Skin epidermis (tissue), 12 donors: ENCODE data around the gene SUGCT.

Experiments
- H3K27ac ChIP-seq, 21 experiments: fragments of 200-600 bp; sonication (generic) in 11 of 21; one replicate each; pipeline ENCODE4 v1.5.0; 2020; ENCODE audit warnings: mild to moderate bottlenecking in 3 of 21, inconsistent platforms in 2 of 21, moderate library complexity in 2 of 21
- H3K4me3 ChIP-seq, 7 experiments: fragments of 200-600 bp; sonication (generic) in 2 of 7; one replicate each; pipeline ENCODE4 v1.5.0; 2020; ENCODE audit warnings: inconsistent platforms in 2 of 7, mild to moderate bottlenecking in 2 of 7, moderate library complexity in 1 of 7

SUGCT gene

DNA sequence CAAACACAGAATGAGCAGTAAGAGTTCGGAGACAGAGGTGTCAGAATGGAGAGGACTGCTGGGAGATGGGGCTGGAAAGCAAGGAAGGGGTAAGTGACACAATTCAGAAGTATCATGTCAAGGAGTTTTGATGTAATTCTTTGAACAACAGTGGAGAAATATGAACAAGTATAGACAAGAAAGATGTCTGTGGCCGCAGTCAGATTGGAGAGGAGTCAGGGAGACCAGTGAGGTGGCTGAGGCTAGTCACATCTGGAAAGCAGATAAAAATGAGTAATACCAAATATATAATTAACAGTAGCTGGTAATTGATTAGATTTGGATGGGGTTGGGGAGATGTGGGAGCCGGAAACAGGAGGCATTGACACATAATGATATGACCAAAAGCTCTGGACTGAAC lies 540.9 kb downstream of the SUGCT start:
- Histone ChIP-seq H3K27ac (peak overlapping the region in 2 of 21 experiments; percentile 12 to 47), H3K4me3 (no peak overlapping the region)

- Histone ChIP-seq H3K27ac (no peak overlapping the region), H3K4me3 (no peak overlapping the region)
Observed at GRCh38 chr7:40676221-40676620, 541.4 kb downstream of the SUGCT start.

DNA sequence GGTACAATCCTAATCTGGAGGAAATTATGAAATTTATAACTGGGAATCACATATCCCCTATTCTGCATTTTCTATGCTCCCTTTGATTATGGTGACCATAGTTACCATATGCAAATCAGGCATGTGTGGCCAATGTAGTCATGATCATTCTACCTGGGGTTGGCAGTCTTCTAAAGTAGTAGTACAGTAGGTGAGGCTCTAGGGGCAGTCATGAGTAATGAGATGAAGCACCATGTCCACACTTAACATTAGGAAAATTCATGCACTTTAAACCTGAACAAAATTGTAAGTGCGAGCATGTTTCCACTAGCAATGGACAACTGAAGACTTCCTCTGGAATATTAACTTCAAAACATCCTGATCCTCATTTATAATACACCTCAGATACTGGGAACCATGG lies 545.9 kb downstream of the SUGCT start:
- no peak overlapping the region for H3K4me3 ChIP-seq
- no peak overlapping the region for H3K27ac ChIP-seq

DNA sequence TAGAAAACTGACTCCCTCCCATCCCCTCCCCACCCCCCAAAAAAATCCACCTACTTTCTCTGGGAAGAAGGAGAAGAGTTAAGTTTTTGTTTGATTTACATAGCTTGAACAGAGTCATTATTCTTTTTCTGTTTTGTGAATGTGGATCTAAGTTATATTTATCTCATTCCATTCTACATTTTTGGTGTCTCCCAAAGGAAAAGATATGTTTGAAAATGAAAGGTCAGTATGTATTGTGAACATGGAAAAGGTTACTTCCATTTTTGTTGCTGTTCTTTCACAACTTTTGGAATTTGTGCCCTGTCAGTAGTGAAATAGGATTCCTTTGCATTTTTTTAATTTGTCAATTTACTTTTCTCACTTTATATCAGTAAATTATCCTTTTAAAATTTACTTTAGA lies 547.9 kb downstream of the SUGCT start:
- H3K27ac ChIP-seq = no peak overlapping the region

DNA sequence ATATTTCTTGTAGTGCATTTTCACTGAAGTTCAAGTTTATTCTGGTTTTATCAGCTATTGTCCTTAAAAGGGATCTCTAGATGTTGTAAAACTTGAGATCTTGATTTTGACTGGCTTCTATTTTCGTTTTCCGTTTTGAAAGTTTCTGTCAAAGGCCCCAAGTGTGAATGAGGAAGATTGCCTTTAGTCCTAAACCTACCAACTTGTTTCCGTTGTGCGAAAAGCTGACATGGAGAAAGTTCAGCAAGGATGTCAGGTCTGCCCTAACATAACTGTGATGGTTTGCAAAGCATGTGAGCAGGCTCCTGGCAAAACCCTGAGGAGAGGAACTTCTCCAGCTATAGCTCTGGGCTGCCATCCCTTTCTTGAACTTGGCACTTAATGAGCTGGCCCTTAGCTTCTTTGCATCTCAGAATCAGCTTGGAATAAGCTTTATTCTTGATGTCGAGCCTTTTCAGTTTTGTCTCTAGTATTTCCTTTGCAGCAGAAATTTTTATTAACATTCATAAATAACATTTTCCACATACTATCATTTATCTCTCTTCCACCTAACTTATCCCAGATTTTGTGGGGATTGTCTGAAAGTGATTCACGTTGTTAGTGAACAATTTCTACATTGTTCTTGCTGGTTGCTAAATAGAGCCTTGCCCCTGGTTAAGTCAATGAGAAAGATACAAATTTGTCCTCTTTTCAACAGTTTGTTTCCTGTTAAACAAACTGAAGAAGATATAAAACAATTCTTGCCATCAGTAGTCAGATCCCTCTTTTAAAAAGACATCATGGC lies 559.4 kb downstream of the SUGCT start:
- Histone ChIP-seq H3K27ac (peak overlapping the region in 3 of 21 experiments; percentile 23 to 42 (median 33)), H3K4me3 (no peak overlapping the region)

More for the DNA sequence above, 547.9 kb downstream of the SUGCT start:
- H3K4me3 ChIP-seq = no peak overlapping the region

DNA sequence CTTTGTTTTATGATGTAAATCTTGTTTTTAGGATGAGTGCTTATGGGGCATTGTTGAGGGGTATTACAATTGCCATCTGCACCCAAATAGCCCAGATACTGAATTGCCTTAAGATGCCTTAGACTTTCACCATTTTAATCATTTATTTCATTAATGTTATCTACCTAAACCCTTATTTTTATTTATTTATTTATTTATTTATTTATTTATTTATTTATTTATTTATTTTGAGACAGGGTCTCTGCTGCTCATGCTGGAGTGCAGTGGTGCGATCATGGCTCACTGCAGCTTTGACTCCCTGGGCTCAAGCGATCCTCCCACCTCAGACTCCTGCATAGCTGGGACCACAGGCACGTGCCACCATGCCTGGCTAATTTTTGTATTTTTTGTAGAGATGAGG lies 560.2 kb downstream of the SUGCT start:
- Histone ChIP-seq H3K27ac (no peak overlapping the region), H3K4me3 (no peak overlapping the region)

GRCh38 chr7:40697653-40698052 lies 562.8 kb downstream of the SUGCT start:
- Histone ChIP-seq H3K4me3 (no peak overlapping the region), H3K27ac (no peak overlapping the region)

DNA sequence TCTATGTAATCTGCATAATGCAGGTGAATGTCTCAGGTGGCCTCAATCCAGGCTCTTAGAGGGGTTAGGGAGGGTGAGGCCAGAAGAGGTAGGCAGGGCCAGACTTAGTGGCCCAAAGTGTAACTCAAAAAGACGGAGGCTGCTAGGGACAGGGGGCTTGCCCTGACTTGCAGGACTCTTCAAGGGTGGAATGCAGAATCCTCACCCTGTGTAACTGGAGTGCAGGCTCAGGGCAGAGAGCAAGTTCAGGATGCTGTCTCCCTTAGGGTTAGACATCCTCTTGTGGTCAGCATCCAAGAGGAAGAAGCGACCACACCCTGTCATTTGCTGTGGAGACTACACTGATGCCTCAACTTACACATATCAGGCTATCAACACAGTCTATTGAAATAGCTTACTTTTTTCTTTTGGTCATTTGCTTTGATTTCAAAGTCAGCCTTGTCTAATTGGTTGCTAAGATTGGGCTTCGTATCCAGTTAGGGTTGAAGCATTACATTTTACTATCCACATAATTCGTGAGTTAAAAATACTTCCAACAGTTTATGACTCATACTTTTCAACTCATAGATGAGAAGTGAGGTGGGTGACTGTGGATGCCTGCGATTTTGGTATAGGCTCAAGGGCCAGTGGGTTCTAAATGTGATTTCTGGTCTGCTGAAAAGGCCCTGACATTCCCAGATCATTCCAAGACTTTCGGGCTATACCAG lies 563.6 kb downstream of the SUGCT start:
- no peak overlapping the region for H3K27ac ChIP-seq
- no peak overlapping the region for H3K4me3 ChIP-seq

- no peak overlapping the region for H3K4me3 ChIP-seq
- H3K27ac ChIP-seq = peak overlapping the region in 1 of 21 experiments; percentile 18
Observed at GRCh38 chr7:40698921-40699260, 564.1 kb downstream of the SUGCT start.

GRCh38 chr7:40700653-40701421 lies 566.0 kb downstream of the SUGCT start:
- Histone ChIP-seq H3K27ac (peak overlapping the region in 3 of 21 experiments; percentile 2 to 48 (median 5)), H3K4me3 (no peak overlapping the region)

- H3K4me3 ChIP-seq = no peak overlapping the region
- H3K27ac ChIP-seq = peak overlapping the region in 2 of 21 experiments; percentile 13 to 48
Observed at GRCh38 chr7:40701836-40702551, 567.2 kb downstream of the SUGCT start.

GRCh38 chr7:40704172-40704571 lies 569.4 kb downstream of the SUGCT start:
- H3K4me3 ChIP-seq = no peak overlapping the region

DNA sequence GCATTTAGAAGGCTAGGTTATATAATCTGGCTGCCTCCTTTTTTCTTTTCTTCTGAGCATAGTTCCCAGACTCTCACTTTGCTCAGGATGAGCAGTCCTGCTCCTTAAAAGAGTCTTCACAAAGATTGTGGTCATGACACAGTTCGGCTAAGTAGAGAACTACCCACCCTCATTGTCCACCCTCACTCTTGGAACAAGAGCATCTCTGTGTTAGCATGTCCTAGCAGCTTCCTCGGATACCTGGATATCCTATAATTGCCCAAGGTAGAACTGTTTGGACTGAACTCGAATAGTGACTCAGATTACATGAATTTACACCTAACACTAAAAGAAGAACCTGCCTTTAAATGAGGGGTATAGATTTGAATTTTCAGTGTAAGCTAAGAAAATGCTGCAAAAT lies 572.0 kb downstream of the SUGCT start:
- Histone ChIP-seq H3K27ac (no peak overlapping the region), H3K4me3 (no peak overlapping the region)

More at GRCh38 chr7:40704172-40704571, 569.4 kb downstream of the SUGCT start:
- no peak overlapping the region for H3K27ac ChIP-seq

DNA sequence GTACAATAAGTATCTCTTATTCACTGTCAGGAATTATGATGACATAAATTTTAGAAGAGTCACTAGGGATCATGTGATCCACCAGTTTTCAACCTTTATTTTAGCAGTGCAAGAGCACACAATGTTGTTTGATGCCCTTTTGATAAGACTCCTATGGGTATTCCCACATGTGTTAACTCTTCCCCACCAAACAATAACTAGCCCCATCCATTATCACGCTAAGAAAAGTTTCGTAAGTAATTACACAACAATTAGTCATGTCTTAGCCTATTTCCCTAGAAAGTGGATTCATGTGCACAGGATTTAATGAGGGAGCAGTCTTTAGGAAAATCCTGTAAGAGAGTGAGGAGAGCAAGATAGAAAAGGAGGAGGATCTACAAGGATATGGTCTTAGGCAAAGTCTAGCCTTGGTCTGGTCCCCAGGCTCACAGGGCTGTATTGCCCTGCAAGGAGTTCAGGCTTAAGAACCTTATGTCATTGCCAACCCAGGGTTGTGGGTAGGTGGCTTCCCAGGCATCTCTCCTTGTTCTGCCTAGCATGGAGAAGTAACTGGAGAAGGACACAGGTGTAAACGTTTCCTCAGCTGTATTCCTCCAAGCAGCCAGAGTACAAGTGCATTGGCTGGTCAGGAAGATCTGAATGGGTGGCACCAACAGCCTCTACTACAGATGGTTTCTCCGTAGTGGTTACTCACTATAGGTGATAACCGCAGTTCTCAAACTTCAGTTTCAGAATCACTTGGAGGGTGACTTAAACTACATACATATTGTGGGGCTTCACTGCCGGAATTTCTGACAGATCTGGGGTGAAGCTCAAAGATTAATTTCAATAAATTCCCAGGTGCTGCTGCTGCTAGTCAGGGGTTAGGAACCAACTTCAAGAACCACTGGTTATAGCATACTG lies 574.5 kb downstream of the SUGCT start:
- H3K27ac ChIP-seq = no peak overlapping the region

GRCh38 chr7:40711706-40712105 lies 576.9 kb downstream of the SUGCT start:
- no peak overlapping the region for H3K27ac ChIP-seq
- no peak overlapping the region for H3K4me3 ChIP-seq

More for the DNA sequence above, 574.5 kb downstream of the SUGCT start:
- no peak overlapping the region for H3K4me3 ChIP-seq

DNA sequence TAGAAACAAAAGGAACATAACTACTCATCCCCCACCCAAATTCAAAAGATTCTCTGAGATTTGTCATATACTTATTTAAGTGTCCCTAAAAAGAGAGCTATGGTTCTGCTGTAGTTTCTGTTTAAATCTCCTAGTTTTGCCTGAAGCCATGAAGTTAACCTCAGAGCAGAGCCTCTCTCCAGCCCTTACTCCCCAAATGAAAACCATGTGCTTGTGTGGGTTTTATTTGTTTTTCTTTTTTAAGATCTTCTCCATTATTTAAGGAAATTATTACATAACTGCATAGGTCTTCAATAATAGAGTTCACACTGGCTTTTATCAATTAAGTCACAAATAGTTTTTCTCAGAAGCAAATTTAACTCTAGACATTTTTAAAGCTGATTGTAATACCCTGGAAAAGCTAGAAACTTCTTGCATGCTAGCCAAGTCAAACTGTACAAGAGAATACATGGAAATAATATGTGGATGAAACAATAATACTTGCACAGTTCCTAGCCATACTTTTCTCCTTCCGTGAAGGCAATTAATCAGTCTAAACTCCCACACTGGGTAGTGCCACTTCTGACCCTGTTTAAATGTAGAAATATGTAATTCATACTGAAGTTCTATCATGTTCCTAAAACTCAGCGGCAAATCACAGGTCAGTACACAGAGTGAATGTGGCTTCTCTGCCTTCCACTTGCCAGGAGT lies 579.7 kb downstream of the SUGCT start:
- H3K4me3 ChIP-seq = no peak overlapping the region
- H3K27ac ChIP-seq = peak overlapping the region in 6 of 21 experiments; percentile 11 to 65 (median 42)

DNA sequence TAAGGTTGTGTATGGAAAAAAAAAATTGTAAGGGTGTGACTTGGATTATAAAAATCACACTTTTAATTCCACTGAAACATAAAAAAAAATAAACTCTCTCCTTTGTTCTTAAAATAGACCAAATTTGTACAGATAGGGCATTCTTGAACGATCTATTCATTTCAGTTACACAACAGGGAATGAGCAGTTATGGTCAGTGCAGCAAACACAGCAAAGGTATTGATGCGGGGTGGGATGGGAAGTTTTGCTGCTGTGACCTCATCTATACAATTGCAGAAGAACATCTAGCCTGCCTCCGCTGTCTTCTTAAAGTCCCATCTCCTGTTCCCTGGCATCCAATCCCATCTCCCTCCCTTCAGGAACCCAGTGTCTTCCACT lies 580.2 kb downstream of the SUGCT start:
- Histone ChIP-seq H3K27ac (peak overlapping the region in 3 of 21 experiments; percentile 47 to 65 (median 60)), H3K4me3 (no peak overlapping the region)

GRCh38 chr7:40716052-40716451 lies 581.2 kb downstream of the SUGCT start:
- H3K4me3 ChIP-seq = no peak overlapping the region
- no peak overlapping the region for H3K27ac ChIP-seq
